Keratinocyte (primary cell): ENCODE results near the gene ZNF521.

Source experiments
- CTCF ChIP-seq, 3 experiments: IDR thresholded peaks in 1 of 3; conservative IDR thresholded peaks in 1 of 3; optimal IDR thresholded peaks in 1 of 3; 2 replicates in 2 of 3; 3 replicates in 1 of 3; pipeline versions ENCODE3 to v1.5.1; 2011; ENCODE audit warnings: low read length in 3 of 3, mild to moderate bottlenecking in 3 of 3, moderate library complexity in 2 of 3, control low read depth in 1 of 3, inconsistent platforms in 1 of 3; ENCODE audit not compliant: insufficient read depth in 2 of 3; ENCODE audit errors: extremely low read depth in 1 of 3
- EZH2 ChIP-seq: IDR thresholded peaks from one replicate; pipeline ENCODE4 v1.6.1; 2012; ENCODE audit warnings: inconsistent platforms, mild to moderate bottlenecking, low read length, moderate library complexity

- TF ChIP-seq CTCF (optimal IDR thresholded peaks at IDR 0.05 in 1 of 3, IDR thresholded peaks at IDR 0.05 in 1 of 3, conservative IDR thresholded peaks at IDR 0.05 in 1 of 3; ENCODE audit: extremely low read depth in 1 of 3, insufficient read depth in 2 of 3, low read length in 3 of 3): no peak
- TF ChIP-seq EZH2: no peak
These were observed 277.0 kb downstream of the ZNF521 start for GRCh38 chr18:25074925-25075324.
